ENCODE measurements around the gene TMPRSS2. TPM values are rescaled to one million over a fixed set of nuclear protein-coding genes. Genes with fewer than 3 reads are reported as not detected.

Gene TMPRSS2
- total and polyA plus RNA-seq, 2 of the 13 experiments (the other 11 are each of a cell fraction or from before 2014, with no cell fraction given): 1.7 to 1.8 TPM

GRCh38 chr21:41509733-41510132 lies 1.8 kb upstream of the TMPRSS2 start (continued):
- TF ChIP-seq EHMT2 (IDR thresholded peaks at IDR 0.05; ENCODE audit: borderline replicate concordance, low read depth, low read length) (no peak), ETV5 (CRISPR knock-in tag; IDR thresholded peaks at IDR 0.05; ENCODE audit: borderline replicate concordance) (no peak), FOXM1 (CRISPR knock-in tag; IDR thresholded peaks at IDR 0.05) (no peak), MED13 (CRISPR knock-in tag; IDR thresholded peaks at IDR 0.05) (no peak), NR1H2 (CRISPR knock-in tag; IDR thresholded peaks at IDR 0.05; ENCODE audit: borderline replicate concordance, low read depth) (no peak), MEIS1 (CRISPR knock-in tag; IDR thresholded peaks at IDR 0.05; ENCODE audit: borderline replicate concordance) (no peak), EED (CRISPR knock-in tag; IDR thresholded peaks at IDR 0.05) (no peak)

- H3K4me2 ChIP-seq (ENCODE audit: low read depth, low read length): peak overlapping the region; percentile 72
- no peaks in the 10 kb centered on the region for H3K9me3 ChIP-seq (ENCODE audit: low read length)
- H3K4me1 ChIP-seq (ENCODE audit: insufficient read depth, low read length): peaks cover 39% of the 10 kb centered on the region
- no TSS peak for BruUV-seq (replicated peaks)
- no peaks in the 10 kb centered on the region for H3K79me2 ChIP-seq (ENCODE audit: insufficient read depth, low read length)
- WGBS (ENCODE audit: low lambda C conversion rate): 57% methylated on average over 7 of the region's 7 CpGs
- H2AFZ ChIP-seq (ENCODE audit: low read length): no peak overlapping the region
- no peak overlapping the region for H3K27ac ChIP-seq (ENCODE audit: extremely low read length, insufficient read depth, low read length)
- no peaks in the 10 kb centered on the region for H4K20me1 ChIP-seq (ENCODE audit: insufficient read depth, low read length)
- H3K36me3 ChIP-seq (replicated peaks in 1 of 2; ENCODE audit: control insufficient read depth in 1 of 2, insufficient read depth in 2 of 2, low read length in 2 of 2): no peaks in the 10 kb centered on the region
- H3K9ac ChIP-seq (ENCODE audit: insufficient read depth, low read depth, low read length): no peak overlapping the region
- H3K4me3 ChIP-seq (replicated peaks in 1 of 3; ENCODE audit: insufficient read depth in 1 of 3, low read depth in 2 of 3, low read length in 3 of 3): no peak overlapping the region
- intact Hi-C loops (cut with micrococcal nuclease; ENCODE audit: unreplicated experiment): no loop called here
- ChIA-PET CTCF (ENCODE audit: low intra/inter-chr PET ratio, low total read pairs) (no interaction called here), POLR2A (interaction anchor here (1.2 to 3.8 kb wide), 2 partner anchors 11 to 19 kb away, joined by 3 to 18 read pairs; no protein-coding TSS in a partner anchor)
- peaks cover 2 to 31% of the 10 kb centered on the region in 2 experiments; a peak in 4 of 5 replicates for H3K27me3 ChIP-seq (ENCODE audit: control insufficient read depth in 1 of 2, insufficient read depth in 2 of 2, low read length in 2 of 2)
- DNase-seq (ENCODE audit: low spot score) (no peak), ATAC-seq (no peak), FAIRE-seq (no peak)
- in situ Hi-C loops (cut with HindIII; ENCODE audit: extremely low pct_ligation_motif_present, low pct_unique_long_range_greater_than_20kb): no loop called here
- peak; percentile 71; the same call in 1 of the 2 replicates for TF ChIP-seq ZNF121 (CRISPR knock-in tag; IDR thresholded peaks at IDR 0.05)
- no peak for TF ChIP-seq CEBPB (IDR thresholded peaks at IDR 0.05; ENCODE audit: borderline replicate concordance, low read depth, low read length)
These were observed 1.2 kb upstream of the TMPRSS2 start for GRCh38 chr21:41509145-41509496.

Data from HepG2 (cell line).